HCEC 1CT (cell line): ENCODE measurements around the gene NFRKB.
"Not testable (repeated sequence)": the region's sequence is repeated elsewhere in the genome, so short reads cannot be mapped to it uniquely, and the experiment has no call there.

Experiments used
- DNase-seq: peaks from one replicate; pipeline ENCODE4 v3.0.0-alpha.2; 2017

The NFRKB gene

DNA sequence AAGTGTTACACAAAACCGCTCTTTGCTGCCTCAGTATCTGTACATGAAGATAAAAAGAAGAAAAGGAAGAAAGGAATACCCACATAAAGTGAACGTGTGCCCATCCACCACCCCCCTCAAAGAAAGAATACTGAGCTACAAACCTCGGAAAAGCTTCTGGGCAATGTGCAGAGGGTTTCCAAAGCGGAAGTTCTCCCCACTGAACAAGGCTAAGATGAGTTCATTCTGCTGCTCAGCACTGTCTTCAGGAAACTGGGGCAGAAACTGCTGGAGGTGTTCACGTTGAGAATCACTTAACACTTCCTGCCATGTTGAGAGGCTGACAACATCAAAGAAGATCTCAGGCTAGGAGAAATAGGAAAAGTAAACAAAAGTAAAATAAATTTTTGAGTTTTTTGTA lies 6.9 kb downstream of the NFRKB start:
- no peak for DNase-seq

DNA sequence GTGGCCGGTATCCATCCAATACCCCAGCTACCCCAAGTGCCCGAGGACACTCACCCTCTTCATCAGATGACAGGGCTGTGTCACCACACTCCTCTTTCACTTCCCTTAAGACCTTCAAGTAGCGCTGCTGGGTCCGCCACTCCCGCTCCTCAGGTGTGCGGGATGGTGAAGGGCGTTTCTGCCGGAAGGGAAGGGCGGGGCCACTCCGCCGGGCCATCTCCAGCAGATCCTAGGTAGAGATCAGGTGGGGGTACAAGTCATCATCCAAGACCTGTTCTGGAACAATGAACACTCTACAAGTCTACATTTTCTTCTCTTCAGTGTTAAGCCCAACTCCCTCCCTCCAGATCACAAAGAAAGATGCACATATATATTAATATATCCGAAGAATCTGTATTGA lies 10.0 kb downstream of the NFRKB start:
- no peak for DNase-seq

DNA sequence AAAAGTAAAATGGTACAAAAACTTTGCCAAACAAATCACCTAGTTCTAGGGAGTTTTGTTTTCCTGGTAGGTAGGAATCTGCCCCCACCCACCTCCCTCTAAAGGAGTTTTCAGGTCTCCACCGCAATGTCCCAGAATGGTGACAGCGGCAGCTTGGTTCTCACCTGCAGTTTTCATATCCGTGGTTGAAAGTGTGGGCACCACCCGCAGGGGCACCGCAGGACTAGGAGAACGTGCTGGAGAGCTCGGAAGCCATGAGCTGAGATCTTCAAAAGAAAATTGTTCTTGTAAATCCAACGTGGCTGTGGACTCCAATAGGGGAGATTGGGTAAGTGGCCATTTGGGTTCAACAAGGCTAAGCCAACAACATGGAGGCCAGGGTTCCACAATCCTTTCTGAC lies 10.8 kb downstream of the NFRKB start:
- no peak for DNase-seq

DNA sequence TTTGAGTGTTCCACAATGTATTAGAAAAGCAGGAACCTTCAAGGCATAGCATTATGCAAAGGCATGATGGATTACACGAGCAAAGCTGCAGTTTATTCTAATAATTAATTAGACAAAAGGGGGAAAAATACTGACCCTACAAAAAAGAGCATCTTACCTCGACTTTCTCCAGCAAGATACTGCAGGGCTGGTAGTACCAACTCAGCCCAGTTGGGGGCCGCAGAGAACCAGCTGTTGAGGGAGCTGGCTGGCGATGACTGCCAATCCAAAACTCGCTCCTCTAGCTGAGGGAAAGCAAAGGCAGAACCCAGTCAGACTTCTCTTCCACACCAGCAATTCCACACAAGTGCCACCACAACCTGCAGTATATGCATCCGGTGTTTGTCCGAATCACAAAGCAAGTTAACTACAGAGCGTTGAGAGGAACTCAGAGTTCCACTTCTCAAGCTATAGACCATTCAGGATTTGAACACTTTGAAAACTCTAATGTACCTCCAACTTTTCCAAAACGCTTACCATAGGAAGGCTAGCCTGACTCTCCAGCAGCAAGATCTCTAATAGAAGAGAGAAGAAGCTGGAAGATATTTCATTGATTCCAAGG lies 13.7 kb downstream of the NFRKB start:
- peak; percentile 34 for DNase-seq

DNA sequence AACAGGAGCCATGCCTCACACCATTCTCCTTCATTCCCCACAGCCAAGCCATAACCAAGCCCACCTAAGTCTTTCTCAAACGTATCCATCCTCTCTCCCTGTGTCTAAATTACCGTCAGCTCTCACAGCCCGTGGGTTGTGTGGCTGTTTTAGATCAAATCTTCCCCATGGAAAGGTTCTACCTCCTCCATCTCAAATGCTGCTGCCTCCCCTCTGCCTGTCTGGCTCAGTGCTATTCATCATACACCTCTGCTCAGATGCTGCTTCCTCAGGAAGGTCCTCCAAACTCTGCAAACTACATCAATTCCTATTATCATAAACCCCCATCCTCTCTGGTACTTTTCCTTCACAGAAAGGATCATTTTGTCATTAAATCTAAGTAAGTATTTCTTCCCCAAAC lies 15.1 kb downstream of the NFRKB start:
- DNase-seq, result no peak

DNA sequence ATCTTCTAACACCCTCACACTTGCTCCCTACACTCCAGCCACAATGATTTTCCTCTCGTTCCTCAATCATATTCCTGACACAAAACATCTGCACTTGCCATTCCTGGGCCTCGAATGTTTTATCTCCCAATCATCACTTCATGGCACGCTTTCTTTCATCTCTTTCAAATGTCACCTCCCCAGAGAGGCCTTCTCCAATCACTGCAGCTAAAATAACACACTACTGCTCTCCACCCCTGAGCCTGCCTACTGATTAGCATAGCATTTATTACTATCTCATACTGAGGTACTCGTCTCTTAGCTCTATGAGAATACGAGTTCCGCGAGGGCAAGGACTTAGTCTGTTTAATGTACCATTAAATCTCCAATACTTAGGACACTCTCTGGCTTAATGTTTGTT lies 23.5 kb downstream of the NFRKB start:
- no peak for DNase-seq

DNA sequence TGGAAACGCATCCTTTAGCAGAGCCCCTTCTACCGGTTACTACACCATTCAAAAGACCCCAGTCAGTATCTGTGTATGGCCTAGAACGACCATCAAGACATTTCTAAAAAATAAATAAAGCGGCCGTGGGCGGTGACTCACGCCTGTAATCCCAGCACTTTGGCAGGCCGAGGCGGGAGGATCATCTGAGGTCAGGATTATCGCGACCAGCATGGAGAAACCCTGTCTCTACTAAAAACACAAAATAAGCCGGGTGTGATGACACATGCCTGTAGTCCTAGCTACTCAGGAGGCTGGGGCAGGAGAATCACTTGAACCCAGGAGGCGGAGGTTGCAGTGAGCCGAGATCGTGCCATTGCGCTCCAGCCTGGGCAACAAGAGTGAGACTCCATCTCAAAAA lies 26.8 kb downstream of the NFRKB start:
- DNase-seq, result peak; percentile 20

DNA sequence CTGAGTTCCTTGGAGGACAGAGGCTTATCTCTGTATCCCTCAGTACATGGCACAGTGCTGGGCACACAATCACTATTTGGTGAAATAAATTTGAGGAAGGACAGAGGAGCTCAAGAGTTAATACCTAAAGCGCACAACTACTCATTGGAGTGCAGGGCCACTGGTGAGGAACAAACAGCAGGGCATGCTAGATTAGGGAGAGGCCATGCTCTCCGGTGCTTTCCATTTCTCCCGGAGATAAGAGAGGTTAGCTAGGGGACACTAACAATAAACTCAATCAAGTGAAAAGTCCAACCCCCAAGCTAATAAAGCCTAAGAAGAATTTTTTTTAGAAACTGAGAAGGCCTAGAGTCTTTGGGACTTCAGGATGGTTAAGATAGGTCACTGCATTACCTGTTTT lies 29.1 kb downstream of the NFRKB start:
- no peak for DNase-seq

DNA sequence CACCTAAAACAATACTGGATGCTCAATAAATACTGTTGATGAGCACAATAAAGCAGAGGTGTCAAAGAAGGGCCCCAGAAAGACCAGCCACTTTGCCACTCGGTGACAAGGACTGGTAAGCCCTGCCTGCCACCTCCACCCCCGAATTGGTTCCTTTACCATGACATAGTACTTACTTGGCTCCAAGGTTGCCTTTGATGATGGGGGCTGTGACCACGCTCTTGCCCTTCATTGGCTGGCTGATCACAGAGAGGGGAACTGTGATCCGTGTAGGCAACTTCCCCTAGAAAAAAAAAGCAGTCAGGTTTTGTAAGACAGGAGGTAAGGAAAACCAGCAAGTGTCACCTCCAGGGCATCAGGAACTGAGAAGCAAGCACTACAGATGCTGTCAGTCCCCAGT lies 29.7 kb downstream of the NFRKB start:
- no peak for DNase-seq

DNA sequence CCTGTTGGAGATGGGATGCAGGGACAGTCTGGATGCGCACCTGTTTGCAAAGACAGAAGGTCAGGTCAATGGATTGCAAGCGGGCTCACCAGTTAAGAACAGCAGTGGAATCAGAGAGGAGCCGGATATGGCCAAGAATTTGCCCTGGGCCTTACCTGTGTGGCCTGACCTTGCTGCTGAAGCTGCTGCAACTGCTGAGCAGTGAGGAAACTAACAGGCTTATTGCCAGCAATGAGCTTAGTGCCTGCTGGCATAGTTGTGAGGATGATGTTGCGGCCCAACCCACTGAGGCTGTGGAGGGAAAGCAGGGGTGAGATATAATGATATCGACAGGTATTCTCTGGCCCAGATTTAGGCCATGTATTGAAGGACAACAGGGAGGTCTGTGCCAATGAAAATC lies 30.6 kb downstream of the NFRKB start:
- no peak for DNase-seq

DNA sequence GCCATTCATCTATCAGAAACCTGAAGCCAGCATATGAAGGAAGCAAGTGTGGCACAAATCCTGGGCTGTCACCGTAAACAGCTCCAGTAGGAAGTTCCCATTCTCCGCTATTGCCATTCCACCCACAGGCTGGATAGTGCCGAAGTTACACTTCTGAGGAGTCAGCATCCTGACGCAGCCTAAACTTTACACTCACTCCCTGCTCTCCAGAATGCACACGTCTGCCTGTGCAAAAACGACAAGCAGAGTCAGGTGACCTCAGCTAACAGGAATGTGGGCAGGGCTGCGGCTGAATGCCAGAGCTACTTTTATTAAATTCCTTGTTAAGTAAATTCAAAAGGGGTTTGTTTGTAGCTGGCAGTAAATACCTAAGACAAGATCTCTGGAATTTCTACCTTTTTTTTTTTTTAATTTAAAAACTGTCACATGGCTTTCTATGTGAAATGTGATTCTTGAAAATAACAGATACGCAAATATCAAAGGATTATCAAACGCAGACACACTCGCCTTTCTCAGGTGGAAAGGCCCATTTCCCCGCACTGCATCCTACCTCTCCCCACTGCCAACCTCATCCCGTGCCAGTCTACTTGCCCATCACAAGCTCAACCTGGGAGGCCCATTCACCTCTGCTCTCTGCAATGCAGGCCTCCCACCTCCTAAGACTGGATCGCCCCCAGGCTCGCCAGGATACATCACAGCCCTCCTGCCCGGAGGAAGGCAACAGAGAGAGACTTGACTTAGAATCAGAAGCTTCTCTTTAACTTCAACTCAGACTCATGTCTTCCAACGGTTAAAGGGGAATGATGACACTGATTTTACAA lies 33.5 kb downstream of the NFRKB start:
- peak; percentile 91 for DNase-seq

DNA sequence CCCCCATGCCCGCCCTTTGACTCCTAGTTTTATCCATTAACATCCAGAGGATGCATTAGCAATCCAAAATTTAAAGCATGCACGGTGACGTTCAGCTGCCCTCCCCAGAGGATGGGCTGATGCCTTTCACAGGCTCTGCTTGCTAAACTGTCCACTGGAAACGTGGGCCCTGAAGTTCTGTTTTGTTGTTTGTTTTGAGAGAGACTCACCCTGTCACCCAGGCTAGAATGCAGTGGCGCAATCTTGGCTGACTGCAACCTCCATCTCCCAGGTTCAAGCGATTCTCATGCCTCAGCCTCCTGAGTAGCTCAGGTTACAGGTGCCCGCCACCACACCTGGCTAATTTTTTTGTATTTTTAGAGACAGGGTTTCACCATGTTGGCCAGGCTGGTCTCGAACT lies 39.3 kb downstream of the NFRKB start:
- DNase-seq, result no peak

DNA sequence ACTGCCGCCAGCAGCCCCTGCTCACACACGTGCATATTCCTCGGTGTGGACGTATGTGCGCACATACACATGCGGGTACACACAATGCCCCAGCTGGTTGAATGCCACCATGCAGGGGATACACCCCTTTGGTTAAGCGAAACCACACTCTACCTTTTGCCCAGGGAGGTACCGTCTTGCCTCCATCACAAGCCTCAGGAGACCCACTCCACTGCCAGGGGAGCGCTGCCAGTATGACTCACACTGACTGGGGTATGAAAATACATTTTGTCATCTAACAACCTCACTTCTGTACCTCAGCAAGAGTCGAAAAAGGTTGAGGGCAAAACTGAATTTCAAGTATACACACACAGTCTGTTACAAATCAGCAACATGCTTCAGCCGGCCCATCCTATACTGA lies 40.3 kb downstream of the NFRKB start:
- DNase-seq, result no peak

DNA sequence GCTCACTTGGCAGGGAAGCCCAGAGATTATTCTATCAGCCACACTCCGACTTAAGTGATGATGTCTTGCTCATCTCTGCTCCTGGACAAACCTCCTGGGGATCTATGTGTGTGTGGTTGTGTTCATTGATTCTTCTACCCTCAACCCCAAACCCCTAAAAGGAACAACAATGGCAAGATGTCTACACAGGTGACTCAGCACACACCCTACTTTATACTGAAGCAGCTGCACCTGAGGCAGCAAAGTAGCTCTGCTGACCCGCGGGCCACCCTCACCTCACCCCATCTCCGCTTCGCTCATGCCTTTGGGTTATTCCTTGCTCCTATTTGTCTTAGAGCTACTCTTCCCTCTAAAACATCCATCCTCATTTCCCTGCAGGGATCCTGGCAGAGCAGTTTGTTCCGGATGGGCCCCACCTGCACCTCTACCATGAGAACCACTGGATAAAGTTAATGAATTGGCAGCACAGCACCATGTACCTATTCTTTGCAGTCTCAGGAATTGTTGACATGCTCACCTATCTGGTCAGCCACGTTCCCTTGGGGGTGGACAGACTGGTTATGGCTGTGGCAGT lies 41.1 kb downstream of the NFRKB start:
- DNase-seq, result no peak

DNA sequence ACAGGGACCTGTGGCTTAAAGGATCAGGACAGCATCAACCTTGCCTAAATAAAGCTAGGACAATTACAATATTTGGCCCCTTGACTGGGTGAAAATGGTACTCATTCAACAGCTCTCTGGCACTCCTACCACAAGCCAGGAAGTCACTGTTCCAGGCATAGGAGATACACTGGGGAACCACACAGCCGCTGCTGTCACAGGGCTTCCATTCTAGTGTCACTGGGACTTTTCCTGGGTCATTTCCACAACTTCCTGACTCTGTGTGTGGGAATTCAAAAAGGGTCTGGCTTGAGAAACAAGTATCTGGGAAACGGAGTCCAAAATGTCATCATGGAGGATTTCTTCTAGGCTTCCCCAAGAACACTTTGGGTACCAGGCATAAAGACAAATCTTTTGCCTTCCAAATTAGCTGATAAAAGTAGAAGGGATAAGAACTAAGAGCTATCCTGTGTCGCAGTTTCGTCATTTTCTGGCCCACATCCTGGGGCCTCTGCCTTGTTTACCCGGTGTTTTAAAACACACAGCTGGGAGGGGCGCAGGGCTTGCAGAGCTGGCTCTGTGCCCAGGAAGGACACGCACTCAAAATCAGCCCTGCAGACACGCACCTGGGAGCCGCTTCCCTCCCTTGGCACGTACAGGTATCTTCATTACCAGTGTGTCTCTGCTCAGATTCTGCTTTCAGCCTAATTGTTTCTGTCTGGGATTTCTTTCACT lies 41.7 kb downstream of the NFRKB start:
- DNase-seq, result peak; percentile 16

DNA sequence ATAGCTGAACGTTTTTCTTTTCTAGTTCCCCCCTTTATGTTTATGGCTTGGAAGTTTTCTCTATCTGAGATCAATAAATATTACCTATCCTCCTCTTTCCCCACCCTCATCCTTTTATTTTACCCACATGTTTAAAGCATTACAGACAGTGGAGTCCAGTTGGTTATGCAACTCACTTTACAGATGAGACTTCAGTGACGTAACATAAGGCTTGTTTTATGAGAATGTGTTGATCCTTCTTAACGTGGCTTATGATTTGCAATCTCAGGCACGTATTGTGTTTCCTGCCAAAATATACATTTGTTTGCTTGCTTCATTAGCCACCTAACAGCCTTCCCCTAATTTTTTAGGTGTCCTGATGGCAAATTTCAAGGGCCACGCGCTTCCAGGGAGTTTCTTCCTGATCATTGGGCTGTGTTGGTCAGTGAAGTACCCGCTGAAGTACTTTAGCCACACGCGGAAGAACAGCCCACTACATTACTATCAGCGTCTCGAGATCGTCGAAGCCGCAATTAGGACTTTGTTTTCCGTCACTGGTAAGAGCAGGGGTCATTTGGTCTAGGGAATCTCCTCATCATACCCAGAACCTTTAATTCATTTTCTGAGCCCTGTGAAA lies 43.1 kb downstream of the NFRKB start:
- peak; percentile 20 for DNase-seq

DNA sequence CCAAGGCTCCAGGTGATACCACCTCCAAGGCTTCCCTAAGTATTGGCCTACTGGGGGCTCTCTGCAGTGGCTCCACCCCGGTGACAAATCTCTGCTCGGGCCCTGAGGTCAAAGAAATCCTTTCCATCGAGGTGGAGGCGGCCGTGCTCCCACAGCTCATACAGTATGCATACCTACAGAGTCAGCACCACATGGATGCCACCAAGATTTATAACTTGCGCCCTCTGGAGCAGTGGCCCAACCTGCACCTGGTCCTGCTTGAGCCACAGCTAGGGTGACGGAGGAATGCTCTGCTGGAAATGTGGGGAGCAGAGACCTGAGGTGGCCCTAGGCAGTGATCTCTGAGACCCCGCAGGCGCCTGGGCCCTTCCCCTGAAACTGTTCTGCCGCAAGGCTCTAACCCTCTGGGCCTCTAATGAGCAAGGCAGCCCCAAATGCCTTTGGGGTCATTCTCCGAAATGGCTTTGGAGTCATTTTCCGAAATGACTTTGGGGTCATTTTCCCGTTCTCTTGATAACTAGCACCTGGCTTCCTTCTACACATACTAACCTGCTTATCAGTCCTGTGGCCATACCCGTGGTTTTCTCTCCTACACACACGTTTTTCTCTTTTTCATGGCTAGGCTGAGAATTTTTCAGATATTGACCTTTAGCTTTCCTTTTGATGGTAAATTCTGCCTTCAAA lies 45.8 kb downstream of the NFRKB start:
- no peak for DNase-seq

DNA sequence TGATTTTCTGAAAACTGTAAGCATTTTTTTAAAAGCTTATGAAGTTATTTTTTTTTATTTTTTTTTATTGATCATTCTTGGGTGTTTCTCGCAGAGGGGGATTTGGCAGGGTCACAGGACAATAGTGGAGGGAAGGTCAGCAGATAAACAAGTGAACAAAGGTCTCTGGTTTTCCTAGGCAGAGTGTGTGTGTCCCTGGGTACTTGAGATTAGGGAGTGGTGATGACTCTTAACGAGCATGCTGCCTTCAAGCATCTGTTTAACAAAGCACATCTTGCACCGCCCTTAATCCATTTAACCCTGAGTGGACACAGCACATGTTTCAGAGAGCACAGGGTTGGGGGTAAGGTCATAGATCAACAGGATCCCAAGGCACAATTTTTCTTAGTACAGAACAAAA lies 48.0 kb downstream of the NFRKB start:
- DNase-seq, result not testable (repeated sequence)

DNA sequence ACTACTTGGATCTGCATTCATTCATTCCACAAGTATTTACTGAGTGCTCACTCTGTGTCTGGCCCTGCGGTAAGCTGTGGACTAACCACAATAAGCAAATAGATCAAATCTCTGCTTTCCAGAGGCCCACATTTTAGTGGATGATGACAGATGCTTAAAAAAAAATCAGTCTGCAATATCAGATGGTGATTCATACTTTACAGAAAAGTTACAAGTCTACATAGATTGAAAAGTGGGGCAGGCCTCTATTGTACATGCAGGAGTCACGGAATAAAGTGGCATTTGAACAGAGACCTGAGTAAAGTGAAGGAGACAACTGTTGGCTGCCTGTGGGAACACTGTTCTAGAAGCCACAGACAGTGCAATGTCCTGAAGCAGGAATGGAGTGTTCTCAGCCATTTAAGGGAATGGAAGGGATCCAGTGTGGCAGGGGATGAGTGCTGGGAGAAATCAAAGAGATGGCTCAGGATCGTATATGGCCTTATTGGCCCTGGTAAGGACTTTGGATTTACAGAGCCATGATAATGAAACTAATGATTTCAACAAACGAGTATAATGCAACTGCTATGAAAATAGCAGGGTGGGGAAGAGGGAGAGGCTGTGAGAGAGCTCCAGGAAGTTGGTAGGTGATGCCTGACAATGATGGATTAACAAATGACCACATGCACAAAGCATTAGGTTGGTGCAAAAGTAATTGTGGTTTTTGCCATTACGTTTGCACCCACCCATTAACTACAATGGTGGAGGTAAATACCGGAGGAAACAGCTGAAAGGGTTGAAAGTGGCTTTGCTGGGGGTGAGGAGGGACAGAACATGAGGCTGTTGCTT lies 48.7 kb downstream of the NFRKB start:
- DNase-seq, result peak; percentile 95
